Stimulated activated CD4-positive, alpha-beta T cell treated with anti-CD3 and anti-CD28 coated beads, TNF-alpha, amount 100 ng/mL, for 24 hours (primary cell): Measurements from ENCODE around the gene KIRREL3.

Experiments used
- DNase-seq, 3 experiments: peaks; one replicate each; pipeline ENCODE4 v3.0.0-alpha.2; 2020; ENCODE audit warnings: low read depth in 3 of 3

Gene KIRREL3

GRCh38 chr11:126534141-126534805 is 466.3 kb downstream of the KIRREL3 start:
- no peak for DNase-seq

GRCh38 chr11:126533560-126533959 is 467.0 kb downstream of the KIRREL3 start:
- no peak for DNase-seq

- DNase-seq, result no peak
Observed at GRCh38 chr11:126530416-126530815, 470.2 kb downstream of the KIRREL3 start.

GRCh38 chr11:126529037-126529436 is 471.5 kb downstream of the KIRREL3 start:
- DNase-seq, result no peak

GRCh38 chr11:126528075-126528474 is 472.5 kb downstream of the KIRREL3 start:
- DNase-seq, result no peak

GRCh38 chr11:126527651-126528050 is 472.9 kb downstream of the KIRREL3 start:
- DNase-seq, result no peak

GRCh38 chr11:126526471-126526870 is 474.1 kb downstream of the KIRREL3 start:
- no peak for DNase-seq

- DNase-seq, result no peak
Observed at GRCh38 chr11:126525702-126526101, 474.9 kb downstream of the KIRREL3 start.

GRCh38 chr11:126525216-126525615 is 475.4 kb downstream of the KIRREL3 start:
- no peak for DNase-seq

- no peak for DNase-seq
Observed at GRCh38 chr11:126523441-126524205, 476.9 kb downstream of the KIRREL3 start.

GRCh38 chr11:126522606-126523005 is 478.0 kb downstream of the KIRREL3 start:
- DNase-seq, result no peak

- no peak for DNase-seq
Observed at GRCh38 chr11:126522152-126522551, 478.4 kb downstream of the KIRREL3 start.

- no peak for DNase-seq
Observed at GRCh38 chr11:126521196-126521595, 479.4 kb downstream of the KIRREL3 start.

- DNase-seq, result no peak
Observed at GRCh38 chr11:126519764-126520734, 480.5 kb downstream of the KIRREL3 start.

GRCh38 chr11:126518972-126519690 is 481.4 kb downstream of the KIRREL3 start:
- no peak for DNase-seq

- no peak for DNase-seq
Observed at GRCh38 chr11:126518071-126518971, 482.2 kb downstream of the KIRREL3 start.

GRCh38 chr11:126515501-126515900 is 485.1 kb downstream of the KIRREL3 start:
- DNase-seq, result no peak

GRCh38 chr11:126514061-126514693 is 486.4 kb downstream of the KIRREL3 start:
- DNase-seq, result no peak

- no peak for DNase-seq
Observed at GRCh38 chr11:126512741-126513715, 487.5 kb downstream of the KIRREL3 start.
